Activated CD8-positive, alpha-beta memory T cell treated with anti-CD3 and anti-CD28 coated beads, Interleukin-2, amount 10 ng/mL, durations not matched to agents 7 days and 5 days (primary cell): ENCODE results near the gene PSG7. TPM values are rescaled to one million over a fixed set of nuclear protein-coding genes. Genes with fewer than 3 reads are reported as not detected.
"Not testable (repeated sequence)": the region's sequence is repeated elsewhere in the genome, so short reads cannot be mapped to it uniquely, and the experiment has no call there.

ENCODE experiments used
- ATAC-seq: fragments of 150-1000 bp; cut with Tn5 transposase; one replicate; pipeline ENCODE4 v1.10.0; 2021; ENCODE audit warnings: moderate library complexity
- CTCF ChIA-PET: fragments of 350-600 bp; sonication (Branson Sonifier 250); formaldehyde crosslinking; loops from one replicate; lab custom pipeline; 2021; ENCODE audit warnings: antibody characterized with exemption; lab: Charles Lee
- DNase-seq: peaks from one replicate; pipeline ENCODE4 v3.0.0-alpha.2; 2020
- H3K27ac Mint-ChIP-seq: one replicate; pipeline ENCODE4 v1.8.0; 2021; ENCODE audit warnings: mild to moderate bottlenecking, mixed read lengths
- H3K27me3 Mint-ChIP-seq: one replicate; pipeline ENCODE4 v1.8.0; 2021; ENCODE audit warnings: mixed read lengths
- H3K36me3 Mint-ChIP-seq: one replicate; pipeline ENCODE4 v1.8.0; 2021; ENCODE audit warnings: mild to moderate bottlenecking, mixed read lengths
- H3K4me1 Mint-ChIP-seq: one replicate; pipeline ENCODE4 v1.8.0; 2021; ENCODE audit warnings: mixed read lengths
- H3K4me3 Mint-ChIP-seq: one replicate; pipeline ENCODE4 v1.8.0; 2021; ENCODE audit warnings: mild to moderate bottlenecking, moderate library complexity, mixed read lengths
- H3K9me3 Mint-ChIP-seq: one replicate; pipeline ENCODE4 v1.8.0; 2022; ENCODE audit warnings: low read depth, mixed read lengths
- total RNA-seq, 2 experiments: library from RNA; stranded (reverse); gene quantifications; one replicate each; pipeline ENCODE4 v1.2.3, GENCODE V29; 2021

The PSG7 gene
- total RNA-seq, 2 experiments from 2014 or later = not detected

DNA sequence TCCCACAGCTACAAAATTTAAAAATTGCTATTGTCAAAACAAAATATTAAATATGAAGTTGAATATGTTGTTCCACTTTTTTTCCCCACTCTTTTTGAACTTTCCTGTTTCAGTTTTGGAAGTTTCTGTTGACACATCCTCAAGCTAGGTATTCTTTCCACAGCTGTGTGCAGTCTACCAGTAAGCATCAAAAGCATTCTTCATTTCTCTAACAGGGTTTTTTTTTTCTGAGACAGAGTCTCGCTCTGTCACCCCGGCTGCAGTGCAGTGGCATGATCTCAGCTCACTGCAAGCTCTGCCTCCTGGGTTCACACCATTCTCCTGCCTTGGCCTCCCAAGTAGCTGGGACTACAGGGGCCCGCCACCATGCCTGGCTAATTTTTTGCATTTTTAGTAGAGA lies 62.9 kb downstream of the PSG7 start:
- H3K4me1 Mint-ChIP-seq, CTCF ChIA-PET, DNase-seq, H3K27me3 Mint-ChIP-seq, H3K9me3 Mint-ChIP-seq, H3K36me3 Mint-ChIP-seq, H3K4me3 Mint-ChIP-seq, H3K27ac Mint-ChIP-seq, ATAC-seq: not testable (repeated sequence)

Other genes starting within 250 kb of the PSG7 start
- gene PSG3, start 196.7 kb downstream of the PSG7 start, total RNA-seq = not detected
- gene PSG8, start 171.5 kb downstream of the PSG7 start, total RNA-seq = not detected
- gene PSG1, start 57.5 kb downstream of the PSG7 start, total RNA-seq = not detected
- gene PSG6, start 19.3 kb downstream of the PSG7 start, total RNA-seq = not detected
- gene PSG11, start 89.3 kb upstream of the PSG7 start, total RNA-seq = not detected
- not detected for gene PSG2, start 145.5 kb upstream of the PSG7 start, total RNA-seq
- gene PSG5, start 249.3 kb upstream of the PSG7 start, total RNA-seq = not detected